SHP77 treated with DMSO at 0.1 percent for 48 hours (cell line): ENCODE data around the gene PSG7.
"Not testable (repeated sequence)": the region's sequence is repeated elsewhere in the genome, so short reads cannot be mapped to it uniquely, and the experiment has no call there.

Source experiments
- DNase-seq: peaks from one replicate; lab custom pipeline; 2025; lab: John Stamatoyannopoulos, UW

The PSG7 gene

DNA sequence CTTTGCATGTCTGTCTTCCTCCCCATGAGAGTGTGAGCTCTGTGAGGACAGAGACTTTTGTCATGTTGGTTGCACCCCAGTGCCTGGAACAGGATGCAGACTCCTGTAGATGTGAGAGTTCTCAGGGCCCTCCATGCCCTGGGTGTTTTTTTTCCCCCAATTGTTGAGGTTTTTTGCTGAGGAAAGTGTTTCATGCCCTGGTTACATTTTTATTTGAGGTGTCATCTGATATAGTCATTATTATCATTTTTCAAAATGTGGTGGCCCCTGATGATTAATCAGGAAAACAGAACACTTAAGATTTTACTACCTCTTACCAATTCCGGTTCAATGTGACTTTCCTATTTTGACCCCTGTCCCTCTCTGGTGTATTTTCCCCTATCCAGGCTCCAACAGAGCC lies 20.1 kb downstream of the PSG7 start:
- not testable (repeated sequence) for DNase-seq

DNA sequence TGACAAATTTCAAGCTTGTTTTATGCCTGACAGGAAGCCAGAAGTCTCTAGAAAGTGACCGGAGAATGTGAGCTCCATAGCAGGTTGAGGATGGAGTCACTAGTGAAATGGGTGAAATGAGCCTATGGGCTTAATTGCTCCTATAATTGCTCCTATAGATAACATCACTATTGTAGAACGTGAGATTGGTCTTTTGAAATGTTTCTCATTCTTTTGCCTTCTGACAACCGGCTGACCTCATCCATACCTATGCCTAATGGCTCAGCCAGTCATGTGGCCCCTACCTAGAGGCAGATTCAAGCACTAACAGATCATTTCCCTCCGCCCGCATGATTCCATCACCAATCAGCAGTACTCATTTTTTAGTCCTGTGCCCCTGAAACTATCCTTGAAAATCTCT lies 23.5 kb downstream of the PSG7 start:
- DNase-seq: not testable (repeated sequence)

DNA sequence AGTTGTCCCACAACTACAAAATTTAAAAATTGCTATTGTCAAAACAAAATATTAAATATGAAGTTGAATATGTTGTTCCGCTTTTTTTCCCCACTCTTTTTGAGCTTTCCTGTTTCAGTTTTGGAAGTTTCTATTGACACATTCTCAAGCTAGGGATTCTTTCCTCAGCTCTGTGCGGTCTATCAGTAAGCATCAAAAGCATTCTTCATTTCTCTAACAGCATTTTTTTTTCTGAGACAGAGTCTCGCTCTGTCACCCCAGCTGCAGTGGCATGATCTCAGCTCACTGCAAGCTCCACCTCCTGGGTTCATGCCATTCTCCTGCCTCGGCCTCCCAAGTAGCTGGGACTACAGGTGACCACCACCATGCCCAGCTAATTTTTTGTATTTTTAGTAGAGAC lies 24.1 kb downstream of the PSG7 start:
- DNase-seq: not testable (repeated sequence)

DNA sequence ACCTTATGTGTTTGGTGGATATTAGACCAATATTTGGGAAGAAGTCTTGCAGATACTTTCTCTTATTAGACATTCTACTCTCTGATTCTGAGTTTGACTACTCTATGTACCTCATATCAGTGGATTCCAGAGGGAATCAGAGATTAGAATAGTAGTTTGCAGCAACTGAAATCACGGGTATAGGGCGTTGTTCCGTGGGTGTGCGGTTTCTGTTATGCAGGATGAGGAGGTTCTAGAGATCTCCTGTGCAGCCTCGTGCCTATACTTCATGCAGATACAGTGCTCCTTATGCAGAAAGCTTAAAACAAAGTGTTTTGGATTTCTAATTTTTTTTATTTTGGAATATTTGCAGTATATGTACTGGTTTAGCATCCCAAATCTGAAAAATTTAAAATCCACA lies 25.3 kb downstream of the PSG7 start:
- not testable (repeated sequence) for DNase-seq

DNA sequence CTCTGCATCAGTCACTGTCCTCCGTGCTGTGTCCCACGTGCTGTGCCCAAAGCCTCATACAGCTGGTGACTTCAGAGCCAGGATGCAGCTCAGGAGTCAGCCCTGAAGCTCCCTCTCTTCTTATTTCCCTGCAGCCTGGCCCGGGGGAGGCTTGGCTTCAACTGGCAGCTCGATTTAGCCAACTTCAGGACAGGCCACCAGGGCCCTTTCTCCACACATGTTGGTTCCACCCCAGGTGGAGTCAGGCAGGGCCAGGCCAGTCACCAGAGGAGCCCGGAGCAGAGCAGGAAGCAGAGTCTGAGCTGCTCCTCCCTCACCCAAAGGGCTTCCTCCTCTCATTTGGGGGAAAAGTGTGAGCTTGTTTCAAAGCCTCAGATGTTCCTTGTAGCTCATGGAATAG lies 30.8 kb downstream of the PSG7 start:
- not testable (repeated sequence) for DNase-seq

DNA sequence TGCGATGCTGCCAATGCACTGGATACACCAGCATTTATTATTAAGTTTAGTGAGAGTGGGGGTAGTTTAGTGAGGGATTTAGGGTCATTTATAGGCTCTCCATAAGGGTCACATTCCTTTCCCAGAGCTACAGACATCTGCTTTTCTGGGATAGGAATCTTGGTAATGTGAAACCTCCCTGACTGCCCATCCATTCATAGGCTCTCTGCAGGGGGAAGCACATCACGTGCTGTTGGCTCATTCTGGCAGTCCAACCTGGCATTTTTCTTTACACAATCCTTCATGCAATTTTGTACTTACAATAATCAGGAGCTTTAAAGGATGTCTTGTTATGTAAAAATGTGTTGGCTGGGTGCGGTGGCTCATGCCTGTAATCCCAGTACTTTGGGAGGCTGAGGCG lies 36.4 kb downstream of the PSG7 start:
- not testable (repeated sequence) for DNase-seq

DNA sequence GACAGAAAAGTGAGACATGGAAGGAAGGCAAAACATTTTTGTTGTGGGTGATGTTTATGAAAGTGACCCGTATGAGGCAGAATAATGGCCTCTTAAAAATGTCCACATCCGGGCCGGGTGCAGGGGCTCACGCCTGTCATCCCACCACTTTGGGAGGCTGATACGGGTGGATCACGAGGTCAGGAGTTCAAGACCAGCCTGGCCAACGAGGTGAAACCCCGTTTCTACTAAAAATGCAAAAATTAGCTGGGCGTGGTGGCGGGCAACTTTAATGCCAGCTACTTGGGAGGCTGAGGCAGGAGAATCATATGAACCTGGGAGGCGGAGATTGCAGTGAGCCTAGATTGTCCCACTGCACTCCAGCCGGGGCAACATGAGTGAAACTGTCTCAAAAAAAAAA lies 37.3 kb downstream of the PSG7 start:
- DNase-seq: not testable (repeated sequence)

DNA sequence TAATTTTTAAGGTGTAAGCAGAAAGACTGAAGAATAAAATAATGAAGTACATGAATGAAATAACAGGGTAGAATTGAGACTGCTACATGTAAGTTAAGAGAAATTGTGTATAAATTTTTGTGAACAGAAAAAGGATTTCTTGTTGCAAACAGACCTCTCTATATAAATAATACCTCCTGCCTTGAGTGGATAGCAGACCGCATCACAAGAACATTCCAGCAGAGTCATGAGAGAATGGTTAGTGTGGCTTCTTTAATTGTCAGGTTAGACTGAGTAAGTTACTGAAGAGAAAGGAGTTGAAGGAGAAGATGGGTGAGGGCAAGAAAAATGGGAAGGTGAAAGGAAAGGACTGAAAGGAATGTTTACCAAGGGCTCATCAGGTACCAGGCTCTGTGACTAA lies 37.9 kb downstream of the PSG7 start:
- DNase-seq: not testable (repeated sequence)

DNA sequence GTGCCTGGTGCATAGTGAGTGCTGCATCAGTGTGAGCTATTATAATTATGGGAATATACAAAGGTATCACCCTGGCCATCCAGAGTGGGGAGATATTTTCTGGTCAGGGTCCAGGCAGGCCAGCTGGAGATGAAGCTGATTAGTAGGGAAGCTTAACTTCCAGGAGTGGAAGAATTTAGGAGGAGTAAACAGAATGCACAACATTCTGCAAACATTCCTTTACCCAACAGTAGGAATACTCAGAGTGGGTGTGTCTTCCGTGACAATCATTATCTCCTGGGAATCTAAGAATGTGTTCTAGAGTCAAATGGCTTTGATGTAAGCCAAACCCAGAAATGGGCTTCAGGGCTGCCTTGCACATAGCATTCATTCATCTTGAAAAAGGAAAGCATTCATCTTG lies 38.4 kb downstream of the PSG7 start:
- DNase-seq: not testable (repeated sequence)

DNA sequence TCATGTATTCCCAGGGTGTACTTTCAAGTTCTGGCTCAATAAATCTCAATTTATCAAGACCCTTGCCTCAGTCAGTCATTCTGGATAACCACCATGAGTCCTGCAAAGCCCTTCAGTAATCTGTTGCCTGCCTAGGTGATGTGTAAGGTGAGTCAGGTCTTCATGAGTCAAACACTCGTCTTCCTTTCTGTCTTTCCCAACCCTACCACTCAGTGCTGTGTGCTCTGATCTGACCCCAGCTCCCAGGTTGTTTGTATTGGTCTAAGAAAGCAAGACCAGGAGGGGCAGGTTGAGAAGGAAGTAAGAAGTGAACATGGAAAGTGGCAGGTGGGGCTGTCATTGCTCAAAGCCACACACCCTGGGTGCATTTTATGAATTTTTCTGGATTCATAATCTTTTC lies 39.3 kb downstream of the PSG7 start:
- DNase-seq: not testable (repeated sequence)

DNA sequence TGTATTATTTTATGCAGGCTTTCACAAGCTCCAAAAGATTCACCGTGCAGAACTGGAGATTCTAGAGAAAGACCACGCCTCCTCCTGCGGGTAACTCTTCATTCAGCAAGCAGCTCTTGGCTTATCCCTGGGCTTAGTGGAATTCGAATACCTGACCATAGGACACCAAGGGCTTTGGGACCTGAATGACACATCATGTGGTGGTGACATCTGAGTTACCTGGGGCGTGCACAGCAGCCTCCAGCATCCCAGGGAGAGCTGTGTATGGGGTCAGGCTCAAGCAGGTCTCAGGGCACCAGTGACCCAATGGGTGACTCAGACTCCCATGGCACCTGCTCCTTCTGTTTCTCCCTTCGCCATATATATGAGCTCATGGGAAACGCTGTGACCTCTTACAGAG lies 46.6 kb downstream of the PSG7 start:
- DNase-seq: not testable (repeated sequence)

DNA sequence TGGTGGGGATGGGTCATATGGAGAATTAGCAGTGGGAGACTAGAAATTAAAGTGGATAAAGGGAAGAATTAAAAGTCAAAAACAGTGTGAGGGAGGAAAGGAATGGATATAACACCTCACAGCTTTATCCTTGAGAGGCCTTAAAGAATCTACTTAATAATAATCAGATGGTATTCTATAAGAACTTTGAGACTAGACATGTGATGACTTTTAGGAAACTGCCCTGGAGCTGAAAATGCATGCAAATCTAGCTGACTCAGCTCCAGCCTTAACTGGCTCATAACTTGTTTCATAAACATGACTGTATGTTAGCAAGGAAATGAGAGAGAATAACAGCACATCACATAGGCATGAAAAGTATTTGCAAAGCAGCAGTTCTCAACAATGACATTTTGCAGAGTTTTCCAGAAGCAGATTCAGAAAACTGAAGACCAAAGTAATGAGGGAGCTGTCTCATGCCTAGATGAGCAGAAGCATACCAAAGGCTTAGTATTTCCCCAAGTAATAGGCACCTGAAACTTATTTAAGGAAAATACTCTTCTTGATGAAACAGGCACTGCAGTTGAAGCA lies 49.0 kb downstream of the PSG7 start:
- not testable (repeated sequence) for DNase-seq

DNA sequence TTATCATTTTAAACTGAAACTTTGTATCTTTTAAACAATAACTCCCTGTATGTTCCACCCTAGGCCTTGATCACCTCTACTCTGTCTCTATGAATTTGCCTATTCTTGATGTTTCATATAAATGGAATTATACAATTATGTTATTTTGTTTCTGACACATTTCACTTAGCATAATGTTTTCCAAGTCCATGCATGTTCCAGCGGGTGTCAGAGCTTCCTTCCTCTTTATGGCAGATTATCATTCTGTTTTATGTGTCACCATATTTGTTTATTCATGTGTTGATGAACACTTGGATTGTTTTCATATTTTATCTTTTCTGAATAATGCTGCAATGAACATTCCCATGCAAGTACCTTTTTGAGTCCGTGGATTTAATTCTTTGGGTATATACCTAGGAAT lies 54.3 kb downstream of the PSG7 start:
- not testable (repeated sequence) for DNase-seq

DNA sequence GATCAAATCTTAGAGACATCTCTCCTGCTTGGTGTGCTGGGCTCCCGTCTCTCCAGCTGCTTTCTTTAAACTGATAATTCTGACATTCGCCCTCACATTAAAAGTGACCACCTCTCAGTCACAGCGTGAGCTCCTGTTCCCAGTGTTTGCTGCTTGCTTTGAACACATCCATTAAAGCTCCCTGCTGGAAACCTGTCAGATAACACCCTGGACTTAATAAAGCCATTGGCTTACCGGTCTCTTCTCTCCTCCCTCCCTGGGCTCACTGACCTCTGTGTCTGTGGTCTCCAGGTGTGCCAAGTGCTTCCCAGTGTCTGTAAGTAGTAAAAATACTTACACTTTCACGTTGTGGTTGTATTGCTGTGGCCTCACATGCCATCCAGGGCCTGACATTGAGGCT lies 55.0 kb downstream of the PSG7 start:
- DNase-seq: not testable (repeated sequence)

DNA sequence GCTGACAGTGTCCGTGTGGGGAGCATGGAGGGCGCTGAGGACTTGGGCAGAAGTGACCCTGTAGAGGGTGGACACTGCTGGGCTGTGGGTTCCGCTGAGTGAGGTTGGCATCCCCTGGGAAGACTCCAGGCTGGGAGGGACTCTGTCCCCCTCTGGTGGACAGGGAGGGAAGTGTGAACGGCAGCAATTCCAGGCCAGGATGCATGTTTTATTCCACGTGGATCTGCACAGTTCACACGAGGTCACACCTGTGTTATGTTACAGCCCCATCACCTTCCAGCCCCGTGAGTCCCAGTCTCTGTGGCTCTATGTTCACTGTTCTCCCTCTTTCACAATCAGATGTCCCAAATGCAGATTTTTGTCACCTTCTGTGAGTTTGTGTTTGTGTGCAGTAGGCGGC lies 55.7 kb downstream of the PSG7 start:
- DNase-seq: not testable (repeated sequence)

DNA sequence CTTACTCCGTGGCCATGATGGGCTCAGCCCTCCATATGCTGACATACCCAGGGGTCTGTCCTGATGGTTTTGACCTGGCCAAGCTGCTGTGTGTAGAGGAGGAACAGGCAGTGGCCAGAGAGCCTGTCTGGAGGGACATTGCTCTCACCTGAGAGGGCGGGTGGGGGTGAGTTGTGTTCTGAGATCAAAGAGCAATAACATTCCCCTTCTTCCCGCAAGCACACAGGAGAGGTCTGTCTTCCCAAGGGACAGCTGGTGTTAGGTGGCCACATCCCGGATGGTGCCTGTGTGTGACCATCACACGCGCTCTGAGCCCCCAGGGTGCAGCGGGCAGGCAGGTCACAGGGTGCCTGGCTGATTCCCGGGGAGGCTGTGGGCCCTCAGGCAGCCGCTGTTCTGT lies 56.4 kb downstream of the PSG7 start:
- DNase-seq: not testable (repeated sequence)

DNA sequence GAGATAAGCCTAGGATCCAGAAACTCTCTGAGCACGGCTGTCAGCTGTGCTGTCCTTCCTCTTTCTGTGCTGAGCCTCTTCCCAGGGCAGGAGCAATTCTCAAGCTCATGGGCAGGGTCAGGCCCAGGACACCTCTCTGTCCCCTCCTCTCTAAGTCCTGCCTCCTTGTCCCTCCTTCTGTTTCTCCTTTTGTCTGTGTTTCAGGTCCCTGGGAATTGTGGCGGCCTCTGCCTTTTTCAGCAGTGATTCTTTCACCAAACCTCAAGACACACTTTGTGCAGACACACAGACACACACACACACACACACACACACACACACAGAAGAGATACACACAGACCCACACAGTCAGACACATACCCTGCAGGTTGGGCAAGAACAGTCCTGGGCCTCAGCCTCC lies 57.4 kb downstream of the PSG7 start, which contains the start of gene PSG1:
PSG1 (minus strand) TSS at position 101 of the 400 bp plus-strand sequence. CDS start 132 bp downstream, outside the sequence.
- DNase-seq: no peak

DNA sequence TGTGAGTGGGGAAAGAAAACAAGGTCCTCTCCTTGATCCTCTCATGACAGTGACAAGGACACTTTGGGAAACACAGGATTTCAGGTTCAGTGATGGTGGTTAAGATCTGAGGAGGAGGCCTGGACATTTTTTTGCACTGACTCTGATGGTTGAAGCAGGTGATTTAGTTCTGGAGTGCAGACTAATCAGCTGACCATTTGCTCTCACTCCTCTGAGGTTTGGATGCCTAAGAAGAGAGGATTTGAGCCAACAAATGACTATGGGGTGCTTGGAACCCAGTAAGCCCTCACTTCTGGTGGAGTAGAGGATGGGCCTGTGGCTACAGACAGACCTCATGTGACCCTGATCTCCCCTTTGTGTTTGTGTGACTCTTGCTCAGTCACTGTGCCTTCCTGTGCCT lies 60.4 kb downstream of the PSG7 start:
- DNase-seq: not testable (repeated sequence)

DNA sequence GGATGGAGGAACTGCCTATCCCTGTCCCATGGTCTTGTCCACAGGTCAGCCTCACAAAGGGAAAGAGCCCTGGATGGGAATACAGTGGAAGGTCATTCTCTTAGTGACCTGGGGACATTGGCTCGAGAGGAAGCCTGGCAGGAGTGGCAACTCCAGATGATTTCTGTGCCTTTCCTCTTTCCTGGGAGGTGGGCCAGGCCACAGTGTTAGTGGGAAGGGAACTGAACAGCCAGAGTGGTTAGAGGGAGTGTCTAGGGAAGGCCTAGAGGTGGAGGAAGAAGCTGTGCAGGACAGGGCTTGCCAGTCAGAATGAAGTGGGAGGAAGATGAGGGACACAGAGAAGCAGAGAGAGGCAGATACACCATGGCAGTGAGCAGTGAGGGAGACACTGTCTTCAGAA lies 61.1 kb downstream of the PSG7 start:
- not testable (repeated sequence) for DNase-seq

DNA sequence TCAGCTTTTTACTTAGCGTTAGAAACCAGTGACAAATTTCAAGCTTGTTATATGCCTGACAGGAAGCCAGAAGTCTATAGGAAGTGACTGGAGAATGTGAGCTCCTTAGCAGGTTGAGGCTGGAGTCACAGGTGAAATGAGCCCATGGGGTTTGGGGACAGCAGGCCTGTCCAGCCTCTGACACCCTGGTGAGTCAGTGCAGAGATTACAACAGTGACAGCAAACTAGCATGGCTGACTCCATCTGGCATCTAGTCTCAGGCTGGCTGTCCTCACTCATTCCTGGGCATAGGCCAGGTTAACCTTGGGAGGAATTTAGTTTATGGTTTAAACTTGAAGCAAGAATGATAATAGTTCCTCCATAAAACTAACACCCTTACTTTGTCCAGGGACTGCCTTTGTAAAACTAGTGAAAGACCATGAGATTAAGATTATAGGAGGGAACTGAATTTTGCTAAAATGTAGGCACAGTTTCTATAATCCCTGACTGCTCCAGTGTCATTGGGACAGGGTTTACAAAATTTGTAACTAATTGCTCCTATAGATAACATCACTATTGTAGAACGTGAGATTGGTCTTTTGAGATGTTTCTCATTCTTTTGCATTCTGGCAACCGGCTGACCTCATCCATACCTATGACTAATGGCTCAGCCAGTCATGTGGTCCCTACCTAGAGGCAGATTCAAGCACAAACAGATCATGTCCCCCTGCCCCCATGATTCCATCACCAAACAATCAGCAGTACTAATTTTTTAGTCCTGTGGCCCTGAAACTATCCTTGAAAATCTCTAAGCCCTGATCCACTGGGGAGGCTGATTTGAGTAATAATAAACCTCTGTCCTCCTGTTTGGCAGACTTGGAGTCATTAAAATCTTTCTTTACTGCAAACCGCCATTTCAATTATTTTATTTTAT lies 61.9 kb downstream of the PSG7 start:
- DNase-seq: not testable (repeated sequence)

DNA sequence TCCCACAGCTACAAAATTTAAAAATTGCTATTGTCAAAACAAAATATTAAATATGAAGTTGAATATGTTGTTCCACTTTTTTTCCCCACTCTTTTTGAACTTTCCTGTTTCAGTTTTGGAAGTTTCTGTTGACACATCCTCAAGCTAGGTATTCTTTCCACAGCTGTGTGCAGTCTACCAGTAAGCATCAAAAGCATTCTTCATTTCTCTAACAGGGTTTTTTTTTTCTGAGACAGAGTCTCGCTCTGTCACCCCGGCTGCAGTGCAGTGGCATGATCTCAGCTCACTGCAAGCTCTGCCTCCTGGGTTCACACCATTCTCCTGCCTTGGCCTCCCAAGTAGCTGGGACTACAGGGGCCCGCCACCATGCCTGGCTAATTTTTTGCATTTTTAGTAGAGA lies 62.9 kb downstream of the PSG7 start:
- DNase-seq: not testable (repeated sequence)
